GM18909 (cell line): ENCODE measurements around the gene DAP3.
"Not testable (repeated sequence)": the region's sequence is repeated elsewhere in the genome, so short reads cannot be mapped to it uniquely, and the experiment has no call there.

Experiments
- ATAC-seq: cut with Tn5 transposase; IDR thresholded peaks from one replicate; pipeline ENCODE4 v1.9.1; 2021; ENCODE audit warnings: mild to moderate bottlenecking; ENCODE audit not compliant: unreplicated experiment, poor library complexity

The DAP3 gene

GRCh38 chr1:155715056-155715455, 26.2 kb downstream of the DAP3 start:
- not testable (repeated sequence) for ATAC-seq

- no peak for ATAC-seq
Observed at GRCh38 chr1:155715777-155716176, 26.9 kb downstream of the DAP3 start.

GRCh38 chr1:155717041-155717440, 28.1 kb downstream of the DAP3 start:
- no peak for ATAC-seq

- not testable (repeated sequence) for ATAC-seq
Observed at GRCh38 chr1:155718524-155719115, 29.7 kb downstream of the DAP3 start.

- ATAC-seq = no peak
Observed at GRCh38 chr1:155719703-155720102, 30.8 kb downstream of the DAP3 start.

- ATAC-seq = no peak
Observed at GRCh38 chr1:155725142-155725541, 36.3 kb downstream of the DAP3 start.

GRCh38 chr1:155729031-155729898, 40.4 kb downstream of the DAP3 start:
- no peak for ATAC-seq

- ATAC-seq = no peak
Observed at GRCh38 chr1:155740995-155741394, 52.1 kb downstream of the DAP3 start.

- ATAC-seq = no peak
Observed at GRCh38 chr1:155741908-155742307, 53.0 kb downstream of the DAP3 start.

GRCh38 chr1:155744711-155745283, 55.9 kb downstream of the DAP3 start:
- ATAC-seq = no peak

GRCh38 chr1:155745284-155746228, 56.7 kb downstream of the DAP3 start:
- ATAC-seq = peak; percentile 93

- ATAC-seq = not testable (repeated sequence)
Observed at GRCh38 chr1:155747586-155747985, 58.7 kb downstream of the DAP3 start.

GRCh38 chr1:155748141-155748540, 59.2 kb downstream of the DAP3 start:
- ATAC-seq = not testable (repeated sequence)

- ATAC-seq = not testable (repeated sequence)
Observed at GRCh38 chr1:155759017-155759416, 70.1 kb downstream of the DAP3 start.

- no peak for ATAC-seq
Observed at GRCh38 chr1:155759966-155760630, 71.2 kb downstream of the DAP3 start.

- no peak for ATAC-seq
Observed at GRCh38 chr1:155760751-155761475, 72.0 kb downstream of the DAP3 start.

GRCh38 chr1:155761736-155762405, 73.0 kb downstream of the DAP3 start:
- ATAC-seq = no peak

GRCh38 chr1:155763090-155763815, 74.4 kb downstream of the DAP3 start:
- not testable (repeated sequence) for ATAC-seq
